Neural cell (in vitro differentiated cells): ENCODE data around the gene NDE1. TPM values are rescaled to one million over a fixed set of nuclear protein-coding genes. Genes with fewer than 3 reads are reported as not detected.
A peak's percentile ranks its signal among the peaks of the same experiment; 100 is the strongest.

Source experiments
- H2AFZ ChIP-seq: fragments of 200-600, 300-800 bp; sonication (generic), shearing (Covaris generic); 2 replicates; pipeline ENCODE4 v1.6.0; 2014; ENCODE audit warnings: low read depth, mild to moderate bottlenecking, antibody characterized with exemption, low read length, moderate library complexity
- H3F3A ChIP-seq: fragments of 200-600 bp; shearing (Covaris generic); 2 replicates; pipeline ENCODE4 v1.6.1; 2016; ENCODE audit warnings: mild to moderate bottlenecking, moderate library complexity, mixed read lengths, antibody characterized with exemption, low read length; ENCODE audit not compliant: insufficient read depth, poor library complexity, severe bottlenecking
- H3K27ac ChIP-seq: fragments of 200-600, 300-800 bp; sonication (generic), shearing (Covaris generic); 2 replicates; pipeline ENCODE4 v1.5.1; 2014; ENCODE audit warnings: mild to moderate bottlenecking, low read length, moderate library complexity
- H3K27me3 ChIP-seq: fragments of 300-800, 200-600 bp; sonication (generic), shearing (Covaris generic); 2 replicates; pipeline ENCODE4 v1.6.0; 2014; ENCODE audit warnings: mild to moderate bottlenecking, low read depth, low read length, moderate library complexity; ENCODE audit not compliant: insufficient read depth
- H3K36me3 ChIP-seq: fragments of 300-800, 200-600 bp; sonication (generic), shearing (Covaris generic); 2 replicates; pipeline ENCODE4 v1.5.1; 2014; ENCODE audit warnings: mild to moderate bottlenecking, antibody characterized with exemption, low read length, moderate library complexity; ENCODE audit not compliant: insufficient read depth
- H3K4me2 ChIP-seq: fragments of 300-800, 200-600 bp; sonication (generic), shearing (Covaris generic); 2 replicates; pipeline ENCODE4 v1.6.0; 2014; ENCODE audit warnings: mild to moderate bottlenecking, low read length
- H3K4me3 ChIP-seq: fragments of 300-800, 200-600 bp; sonication (generic), shearing (Covaris generic); 2 replicates; pipeline ENCODE4 v1.5.1; 2014; ENCODE audit warnings: mild to moderate bottlenecking, low read length, moderate library complexity
- H3K79me2 ChIP-seq: fragments of 200-600 bp; shearing (Covaris generic); replicated peaks from 2 replicates; pipeline ENCODE4 v1.6.0; 2014; ENCODE audit warnings: mild to moderate bottlenecking, low read length, moderate library complexity; ENCODE audit not compliant: insufficient read depth
- H3K9ac ChIP-seq: fragments of 300-800, 200-600 bp; sonication (generic), shearing (Covaris generic); 2 replicates; pipeline ENCODE4 v1.6.1; 2016; ENCODE audit warnings: mild to moderate bottlenecking, low read length, mixed read lengths
- H3K9me2 ChIP-seq: fragments of 200-600 bp; shearing (Covaris generic); 2 replicates; pipeline ENCODE4 v1.6.1; 2016; ENCODE audit warnings: mild to moderate bottlenecking, low read length, mixed read lengths; ENCODE audit not compliant: insufficient read depth
- H3K9me3 ChIP-seq: fragments of 200-600, 300-800 bp; sonication (generic), shearing (Covaris generic); 2 replicates; pipeline ENCODE4 v1.6.1; 2016; ENCODE audit warnings: mild to moderate bottlenecking, mixed run types, low read length, moderate library complexity, mixed read lengths
- H4K20me1 ChIP-seq: fragments of 200-600 bp; shearing (Covaris generic); 2 replicates; pipeline ENCODE4 v1.6.1; 2016; ENCODE audit warnings: mild to moderate bottlenecking, mixed run types; ENCODE audit not compliant: insufficient read depth
- EP300 ChIP-seq: fragments of 450-650 bp; conservative IDR thresholded peaks from 2 replicates; pipeline ENCODE4 v1.6.1; 2014; ENCODE audit warnings: antibody characterized with exemption, mild to moderate bottlenecking, moderate library complexity; ENCODE audit not compliant: poor library complexity, severe bottlenecking
- EZH2 ChIP-seq: fragments of 200-600, 300-800 bp; shearing (Covaris generic), sonication (generic); IDR thresholded peaks from 2 replicates; pipeline ENCODE4 v1.6.1; 2014; ENCODE audit warnings: antibody characterized with exemption, low read length, borderline replicate concordance, mild to moderate bottlenecking; ENCODE audit not compliant: insufficient read depth, poor library complexity, severe bottlenecking
- MXI1 ChIP-seq: fragments of 450-650 bp; conservative IDR thresholded peaks from 2 replicates; pipeline ENCODE4 v1.6.1; 2014; ENCODE audit warnings: antibody characterized with exemption, mild to moderate bottlenecking; ENCODE audit not compliant: poor library complexity, severe bottlenecking
- POLR2AphosphoS5 ChIP-seq: IDR thresholded peaks from 2 replicates; pipeline ENCODE4 v1.6.1; 2012
- RAD21 ChIP-seq: fragments of 450-650 bp; conservative IDR thresholded peaks from 2 replicates; pipeline ENCODE4 v1.6.1; 2014; ENCODE audit warnings: antibody characterized with exemption, mild to moderate bottlenecking, moderate library complexity
- SMC3 ChIP-seq: fragments of 450-650 bp; conservative IDR thresholded peaks from 2 replicates; pipeline ENCODE4 v1.6.1; 2014; ENCODE audit warnings: antibody characterized with exemption, mild to moderate bottlenecking, moderate library complexity; ENCODE audit not compliant: poor library complexity
- TAF1 ChIP-seq: IDR thresholded peaks from 2 replicates; pipeline ENCODE4 v1.6.1; 2012; ENCODE audit warnings: low read depth
- polyA plus RNA-seq: library from polyadenylated mRNA; depleted of rRNA; stranded (reverse); fragments of >200 nt; gene quantifications from 2 replicates; pipeline ENCODE4 v1.2.3, GENCODE V29; 2014
- TF ChIP-seq, protein P1 (sequence below): fragments of 450-650 bp; IDR thresholded peaks from 2 replicates; pipeline ENCODE4 v1.5.1; 2014; ENCODE audit warnings: antibody characterized with exemption, mild to moderate bottlenecking, moderate library complexity; ENCODE audit not compliant: poor library complexity, severe bottlenecking
- TF ChIP-seq, protein P2 (sequence below): IDR thresholded peaks from 2 replicates; pipeline ENCODE4 v1.6.1; 2012; ENCODE audit warnings: borderline replicate concordance

NDE1 gene
- polyA plus RNA-seq, 1 donor from 2014 or later, result not detected

DNA sequence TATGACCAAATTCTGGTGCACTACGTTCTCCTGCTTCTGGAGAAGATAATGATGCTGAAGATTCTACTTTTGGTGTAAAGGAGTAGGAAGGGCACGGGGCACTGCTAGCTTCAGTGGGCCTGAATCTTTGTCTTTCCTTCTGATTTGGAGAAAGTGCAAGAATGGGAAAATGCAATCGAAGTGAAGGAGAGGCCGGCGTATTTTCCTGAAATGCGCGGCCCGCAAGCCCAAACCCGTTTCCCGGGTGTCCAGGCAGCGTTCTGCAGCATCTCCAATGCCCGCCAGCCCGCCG is 372 bp upstream of the NDE1 start:
- TF ChIP-seq SMC3, result no peak
- TF ChIP-seq MXI1, result no peak
- TF ChIP-seq, protein P1, sequence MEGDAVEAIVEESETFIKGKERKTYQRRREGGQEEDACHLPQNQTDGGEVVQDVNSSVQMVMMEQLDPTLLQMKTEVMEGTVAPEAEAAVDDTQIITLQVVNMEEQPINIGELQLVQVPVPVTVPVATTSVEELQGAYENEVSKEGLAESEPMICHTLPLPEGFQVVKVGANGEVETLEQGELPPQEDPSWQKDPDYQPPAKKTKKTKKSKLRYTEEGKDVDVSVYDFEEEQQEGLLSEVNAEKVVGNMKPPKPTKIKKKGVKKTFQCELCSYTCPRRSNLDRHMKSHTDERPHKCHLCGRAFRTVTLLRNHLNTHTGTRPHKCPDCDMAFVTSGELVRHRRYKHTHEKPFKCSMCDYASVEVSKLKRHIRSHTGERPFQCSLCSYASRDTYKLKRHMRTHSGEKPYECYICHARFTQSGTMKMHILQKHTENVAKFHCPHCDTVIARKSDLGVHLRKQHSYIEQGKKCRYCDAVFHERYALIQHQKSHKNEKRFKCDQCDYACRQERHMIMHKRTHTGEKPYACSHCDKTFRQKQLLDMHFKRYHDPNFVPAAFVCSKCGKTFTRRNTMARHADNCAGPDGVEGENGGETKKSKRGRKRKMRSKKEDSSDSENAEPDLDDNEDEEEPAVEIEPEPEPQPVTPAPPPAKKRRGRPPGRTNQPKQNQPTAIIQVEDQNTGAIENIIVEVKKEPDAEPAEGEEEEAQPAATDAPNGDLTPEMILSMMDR, result no peak
- TF ChIP-seq RAD21, result no peak
- TF ChIP-seq EZH2, result no peak
- TF ChIP-seq EP300, result no peak
- TF ChIP-seq POLR2AphosphoS5, result no peak
- Histone ChIP-seq H3F3A (no peaks in the 10 kb centered on the region), H3K27me3 (peaks cover 5% of the 10 kb centered on the region), H3K36me3 (no peaks in the 10 kb centered on the region), H3K9me3 (no peaks in the 10 kb centered on the region), H3K79me2 (no peaks in the 10 kb centered on the region), H3K9ac (no peak overlapping the region), H3K4me2 (peak overlapping the region; percentile 96), H3K27ac (no peak overlapping the region), H3K9me2 (no peaks in the 10 kb centered on the region), H3K4me3 (peak overlapping the region; percentile 76), H4K20me1 (no peaks in the 10 kb centered on the region), H2AFZ (no peak overlapping the region)

DNA sequence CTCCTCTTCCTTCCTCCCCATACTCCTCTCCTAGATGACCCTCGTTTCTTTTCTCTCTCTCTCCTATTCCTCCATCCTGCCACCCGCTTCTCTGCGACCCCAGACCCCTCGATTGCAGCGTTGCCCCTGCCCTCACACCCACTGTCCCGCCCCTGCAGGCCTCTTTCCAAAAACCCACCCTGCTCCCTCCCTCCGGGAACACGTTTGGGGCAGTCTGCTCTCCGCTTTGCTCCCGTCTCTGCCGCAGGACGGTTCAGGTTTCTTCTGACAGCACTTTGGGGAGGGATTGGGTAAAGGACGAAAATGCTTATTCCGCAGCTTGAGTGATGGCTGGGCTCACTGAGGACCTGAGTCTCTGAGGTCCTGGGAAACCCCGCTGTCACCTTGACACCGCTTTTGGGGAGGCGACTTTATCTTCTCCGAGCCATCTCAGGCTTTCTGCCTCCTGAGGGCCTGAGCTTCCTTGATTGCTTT is 690 bp downstream of the NDE1 start:
- Histone ChIP-seq H3K27ac (no peak overlapping the region), H4K20me1 (no peaks in the 10 kb centered on the region), H3K9me2 (no peaks in the 10 kb centered on the region), H3K4me2 (peak overlapping the region; percentile 19), H3F3A (no peaks in the 10 kb centered on the region), H3K4me3 (peak overlapping the region; percentile 76), H3K36me3 (no peaks in the 10 kb centered on the region), H3K9ac (no peak overlapping the region), H3K9me3 (no peaks in the 10 kb centered on the region), H3K79me2 (no peaks in the 10 kb centered on the region), H3K27me3 (peaks cover 5% of the 10 kb centered on the region), H2AFZ (peak overlapping the region; percentile 27)
- TF ChIP-seq, protein P1, result no peak
- TF ChIP-seq TAF1 (no peak), POLR2AphosphoS5 (no peak), RAD21 (no peak), EZH2 (no peak), EP300 (no peak), SMC3 (no peak), MXI1 (no peak)
- TF ChIP-seq, protein P2, sequence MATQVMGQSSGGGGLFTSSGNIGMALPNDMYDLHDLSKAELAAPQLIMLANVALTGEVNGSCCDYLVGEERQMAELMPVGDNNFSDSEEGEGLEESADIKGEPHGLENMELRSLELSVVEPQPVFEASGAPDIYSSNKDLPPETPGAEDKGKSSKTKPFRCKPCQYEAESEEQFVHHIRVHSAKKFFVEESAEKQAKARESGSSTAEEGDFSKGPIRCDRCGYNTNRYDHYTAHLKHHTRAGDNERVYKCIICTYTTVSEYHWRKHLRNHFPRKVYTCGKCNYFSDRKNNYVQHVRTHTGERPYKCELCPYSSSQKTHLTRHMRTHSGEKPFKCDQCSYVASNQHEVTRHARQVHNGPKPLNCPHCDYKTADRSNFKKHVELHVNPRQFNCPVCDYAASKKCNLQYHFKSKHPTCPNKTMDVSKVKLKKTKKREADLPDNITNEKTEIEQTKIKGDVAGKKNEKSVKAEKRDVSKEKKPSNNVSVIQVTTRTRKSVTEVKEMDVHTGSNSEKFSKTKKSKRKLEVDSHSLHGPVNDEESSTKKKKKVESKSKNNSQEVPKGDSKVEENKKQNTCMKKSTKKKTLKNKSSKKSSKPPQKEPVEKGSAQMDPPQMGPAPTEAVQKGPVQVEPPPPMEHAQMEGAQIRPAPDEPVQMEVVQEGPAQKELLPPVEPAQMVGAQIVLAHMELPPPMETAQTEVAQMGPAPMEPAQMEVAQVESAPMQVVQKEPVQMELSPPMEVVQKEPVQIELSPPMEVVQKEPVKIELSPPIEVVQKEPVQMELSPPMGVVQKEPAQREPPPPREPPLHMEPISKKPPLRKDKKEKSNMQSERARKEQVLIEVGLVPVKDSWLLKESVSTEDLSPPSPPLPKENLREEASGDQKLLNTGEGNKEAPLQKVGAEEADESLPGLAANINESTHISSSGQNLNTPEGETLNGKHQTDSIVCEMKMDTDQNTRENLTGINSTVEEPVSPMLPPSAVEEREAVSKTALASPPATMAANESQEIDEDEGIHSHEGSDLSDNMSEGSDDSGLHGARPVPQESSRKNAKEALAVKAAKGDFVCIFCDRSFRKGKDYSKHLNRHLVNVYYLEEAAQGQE, result no peak
